Esophagus squamous epithelium (tissue), 4 donors: ENCODE data around the gene COPS8.

Source experiments
- POLR2A ChIP-seq, 4 donors: fragments of 450-650 bp; IDR thresholded peaks; one replicate each; pipeline ENCODE4 v1.6.1; 2017; ENCODE audit warnings: antibody characterized with exemption in 4 of 4, mild to moderate bottlenecking in 4 of 4, moderate library complexity in 3 of 4
- TF ChIP-seq, protein P1 (sequence below), 6 experiments: fragments of 450-650 bp in 4 of 6; fragments of 200-600 bp in 2 of 6; sonication (generic) in 2 of 6; IDR thresholded peaks; one replicate each; pipeline ENCODE4 v1.5.1; 2016 to 2019; ENCODE audit warnings: antibody characterized with exemption in 6 of 6, mild to moderate bottlenecking in 4 of 6, moderate library complexity in 4 of 6

DNA sequence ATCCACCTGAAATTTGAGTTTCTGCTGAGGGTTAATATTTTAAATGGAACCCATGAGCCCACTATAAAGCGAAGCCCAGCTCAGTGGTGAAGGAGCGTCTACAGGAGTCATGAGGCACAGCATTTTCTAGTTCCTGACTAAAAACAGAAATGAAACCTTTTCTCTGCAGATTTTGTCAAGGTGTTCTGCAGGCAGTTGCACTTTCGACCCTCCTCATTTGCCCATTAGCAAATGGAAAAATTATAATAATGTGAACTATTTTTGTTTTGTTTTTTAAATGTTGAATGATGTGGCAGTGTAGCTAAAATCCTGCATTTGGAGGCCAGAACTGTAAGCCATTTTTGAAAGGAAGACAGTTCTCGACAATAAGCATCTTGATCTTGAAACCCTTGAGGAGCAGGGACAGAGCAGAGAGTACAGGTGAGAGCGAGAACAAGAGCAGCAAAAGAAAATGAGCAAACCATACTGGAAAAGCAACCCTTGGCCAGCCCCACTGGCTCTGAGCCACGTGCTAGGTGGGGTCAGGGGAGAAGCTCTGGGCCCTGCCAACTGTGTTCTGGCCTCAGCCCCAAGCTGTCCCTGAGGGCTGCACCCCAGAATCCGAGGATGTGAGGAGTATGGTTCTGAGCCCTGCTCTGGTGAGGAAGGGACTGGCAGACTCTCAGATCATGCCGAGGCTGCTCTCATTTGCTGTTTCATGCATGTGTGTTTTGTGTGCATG lies 26.4 kb upstream of the COPS8 start:
- TF ChIP-seq, protein P1, sequence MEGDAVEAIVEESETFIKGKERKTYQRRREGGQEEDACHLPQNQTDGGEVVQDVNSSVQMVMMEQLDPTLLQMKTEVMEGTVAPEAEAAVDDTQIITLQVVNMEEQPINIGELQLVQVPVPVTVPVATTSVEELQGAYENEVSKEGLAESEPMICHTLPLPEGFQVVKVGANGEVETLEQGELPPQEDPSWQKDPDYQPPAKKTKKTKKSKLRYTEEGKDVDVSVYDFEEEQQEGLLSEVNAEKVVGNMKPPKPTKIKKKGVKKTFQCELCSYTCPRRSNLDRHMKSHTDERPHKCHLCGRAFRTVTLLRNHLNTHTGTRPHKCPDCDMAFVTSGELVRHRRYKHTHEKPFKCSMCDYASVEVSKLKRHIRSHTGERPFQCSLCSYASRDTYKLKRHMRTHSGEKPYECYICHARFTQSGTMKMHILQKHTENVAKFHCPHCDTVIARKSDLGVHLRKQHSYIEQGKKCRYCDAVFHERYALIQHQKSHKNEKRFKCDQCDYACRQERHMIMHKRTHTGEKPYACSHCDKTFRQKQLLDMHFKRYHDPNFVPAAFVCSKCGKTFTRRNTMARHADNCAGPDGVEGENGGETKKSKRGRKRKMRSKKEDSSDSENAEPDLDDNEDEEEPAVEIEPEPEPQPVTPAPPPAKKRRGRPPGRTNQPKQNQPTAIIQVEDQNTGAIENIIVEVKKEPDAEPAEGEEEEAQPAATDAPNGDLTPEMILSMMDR (IDR thresholded peaks at IDR 0.05), result no peak
- no peak for TF ChIP-seq POLR2A (IDR thresholded peaks at IDR 0.05)
